ENCODE results near the gene CSGALNACT2.

The CSGALNACT2 gene

DNA sequence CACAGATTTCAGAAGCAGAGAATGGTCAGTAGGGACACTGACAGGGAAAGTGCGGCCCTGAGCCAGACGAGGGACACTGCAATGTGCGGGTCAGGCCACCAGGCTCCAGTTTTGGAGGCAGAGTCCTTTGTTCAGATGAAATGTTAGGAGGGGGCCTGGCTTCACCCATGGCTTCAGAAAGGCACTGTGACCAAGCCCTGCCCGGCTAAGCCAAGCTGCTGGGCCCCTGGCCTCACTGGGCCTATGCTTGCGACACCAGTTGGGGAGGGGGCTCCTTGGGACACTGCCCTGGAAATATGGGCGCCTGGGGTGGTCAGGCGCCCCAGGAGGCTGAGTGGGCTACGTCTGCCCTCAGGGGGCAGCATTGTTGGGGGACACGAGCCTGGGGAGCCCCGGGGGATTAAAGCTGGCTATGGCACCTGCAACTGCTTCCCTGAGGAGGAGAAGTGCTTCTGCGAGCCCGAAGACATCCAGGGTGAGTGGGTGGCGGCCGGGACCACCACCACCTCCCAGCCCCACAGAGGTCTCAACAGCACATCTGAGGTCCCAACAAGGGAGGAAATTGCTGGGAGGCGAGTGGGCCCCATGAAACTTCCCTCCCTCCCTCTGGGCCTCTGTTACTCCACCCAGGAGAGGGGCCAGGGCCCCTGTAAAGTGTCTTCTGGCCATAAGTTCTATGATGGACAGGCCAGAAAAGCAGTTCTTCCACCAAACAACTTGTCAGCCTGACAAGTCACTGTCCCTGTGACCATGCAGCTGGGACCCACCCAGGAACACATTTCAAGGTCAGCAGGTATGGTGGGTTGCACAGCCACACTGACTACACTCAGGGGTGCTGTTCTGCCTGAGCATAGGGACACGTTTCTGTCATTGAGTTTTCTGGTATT lies 24.8 kb upstream of the CSGALNACT2 start:
- no peak for DNase-seq

DNA sequence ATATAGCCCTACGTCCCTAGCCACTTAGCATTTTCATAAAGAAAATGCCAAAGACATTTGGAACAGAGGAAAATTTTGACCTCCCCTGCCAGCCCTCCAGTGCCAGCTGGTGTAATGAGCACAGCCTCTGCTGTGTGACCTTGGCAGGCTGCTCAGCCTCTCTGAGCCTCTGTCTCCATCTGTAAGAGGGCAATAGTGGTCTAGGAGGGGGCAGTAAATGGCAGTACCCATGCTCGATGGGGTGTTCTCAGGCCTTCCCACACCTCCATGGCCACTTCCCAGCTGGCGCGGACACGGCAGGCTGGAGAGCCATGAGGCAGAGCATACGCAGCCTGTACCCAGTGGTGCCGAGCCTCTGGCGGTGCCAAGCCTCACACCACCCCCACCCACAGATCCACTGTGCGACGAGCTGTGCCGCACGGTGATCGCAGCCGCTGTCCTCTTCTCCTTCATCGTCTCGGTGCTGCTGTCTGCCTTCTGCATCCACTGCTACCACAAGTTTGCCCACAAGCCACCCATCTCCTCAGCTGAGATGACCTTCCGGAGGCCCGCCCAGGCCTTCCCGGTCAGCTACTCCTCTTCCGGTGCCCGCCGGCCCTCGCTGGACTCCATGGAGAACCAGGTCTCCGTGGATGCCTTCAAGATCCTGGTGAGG lies 24.0 kb upstream of the CSGALNACT2 start:
- DNase-seq: no peak

DNA sequence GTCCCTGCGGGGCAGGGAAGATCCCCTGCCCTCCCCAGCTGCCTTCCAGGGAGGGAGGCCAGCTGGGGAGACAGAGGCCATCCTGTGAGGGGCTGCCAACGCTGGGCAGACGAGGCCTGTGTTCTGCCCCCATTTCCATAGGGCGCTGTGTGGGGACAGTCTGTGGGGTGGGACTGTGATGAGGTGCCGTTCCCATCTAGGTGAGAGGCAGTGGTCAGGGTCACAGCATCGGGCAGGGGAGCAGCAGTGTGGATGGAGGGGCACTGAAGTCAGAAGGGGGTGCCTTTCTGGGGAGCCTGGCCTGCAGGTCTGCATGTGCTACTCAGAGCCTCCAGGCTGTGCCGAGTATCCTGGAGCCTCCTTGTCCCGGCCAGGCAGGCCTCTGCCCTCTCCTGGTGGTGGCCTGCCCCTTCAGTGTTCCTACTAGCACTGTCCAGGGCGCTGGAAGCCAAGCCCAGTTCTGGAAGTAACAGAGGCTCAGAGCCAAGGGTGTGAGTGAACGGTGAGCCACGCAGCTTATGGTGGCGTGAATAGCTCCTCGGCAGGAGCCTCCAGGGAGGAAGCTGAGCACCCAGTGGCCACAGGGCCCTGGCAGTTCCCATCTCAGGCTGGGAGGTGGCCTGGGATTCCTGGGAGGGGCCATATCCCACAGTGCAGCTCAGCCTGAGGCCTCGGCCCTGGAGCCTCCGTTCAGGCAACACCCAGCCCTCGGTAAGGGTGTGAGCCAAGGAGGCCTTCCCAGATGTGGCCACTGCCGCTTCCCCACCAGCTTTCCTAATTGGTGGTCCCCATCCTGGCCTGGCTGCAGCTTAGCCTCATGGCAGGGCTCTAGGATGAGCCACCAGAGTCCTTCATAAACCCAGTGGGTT lies 23.3 kb upstream of the CSGALNACT2 start:
- no peak for DNase-seq

DNA sequence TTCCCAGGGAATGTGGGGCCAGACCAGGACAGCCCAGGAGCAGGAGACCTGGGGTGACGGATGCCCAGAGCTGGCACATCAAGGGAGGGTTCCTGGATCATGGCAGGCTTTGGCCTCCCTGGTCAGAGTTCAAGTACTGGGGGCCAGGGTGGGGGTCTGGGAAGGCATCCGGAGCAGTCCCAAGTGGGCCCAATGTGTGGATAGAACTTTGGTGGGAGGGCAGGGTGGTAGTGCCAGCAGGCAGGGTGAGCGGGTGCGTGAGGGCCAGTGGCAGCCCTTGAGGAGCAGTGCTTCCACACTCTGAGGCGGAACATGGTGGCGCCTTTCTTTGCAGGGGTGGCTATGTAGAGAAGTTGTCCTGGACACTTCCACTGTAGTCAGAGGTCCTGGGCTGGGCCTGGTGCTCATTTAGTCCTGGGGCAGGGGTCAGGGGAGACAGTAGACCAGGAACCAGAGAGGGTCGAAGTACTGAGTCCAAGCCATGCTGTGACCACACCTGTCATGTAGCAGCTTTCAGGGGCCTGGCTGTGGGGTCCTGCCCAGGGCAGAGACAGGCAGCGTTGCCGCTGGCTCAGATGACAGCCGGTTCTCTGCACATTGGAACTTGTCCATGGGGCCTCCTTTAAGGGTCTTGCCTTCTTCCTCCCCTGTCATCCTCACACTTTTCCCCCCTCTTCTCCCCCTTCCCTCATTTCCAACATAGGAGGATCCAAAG lies 22.2 kb upstream of the CSGALNACT2 start:
- no peak for DNase-seq

DNA sequence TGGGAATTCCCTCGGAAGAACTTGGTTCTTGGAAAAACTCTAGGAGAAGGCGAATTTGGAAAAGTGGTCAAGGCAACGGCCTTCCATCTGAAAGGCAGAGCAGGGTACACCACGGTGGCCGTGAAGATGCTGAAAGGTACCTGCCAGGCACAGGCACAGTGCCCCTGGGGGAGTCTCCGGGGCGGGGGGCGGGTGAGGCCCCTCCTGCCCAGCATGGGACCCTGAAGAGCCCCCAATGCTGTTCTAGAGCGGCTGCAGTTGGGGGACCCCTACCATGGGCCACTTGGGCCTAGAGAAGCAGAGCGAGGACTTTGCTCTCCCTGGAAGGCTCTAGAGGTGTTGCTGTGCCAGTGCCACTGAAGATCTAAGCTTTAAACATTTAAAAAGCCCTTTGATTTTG lies 21.6 kb upstream of the CSGALNACT2 start:
- no peak for DNase-seq

DNA sequence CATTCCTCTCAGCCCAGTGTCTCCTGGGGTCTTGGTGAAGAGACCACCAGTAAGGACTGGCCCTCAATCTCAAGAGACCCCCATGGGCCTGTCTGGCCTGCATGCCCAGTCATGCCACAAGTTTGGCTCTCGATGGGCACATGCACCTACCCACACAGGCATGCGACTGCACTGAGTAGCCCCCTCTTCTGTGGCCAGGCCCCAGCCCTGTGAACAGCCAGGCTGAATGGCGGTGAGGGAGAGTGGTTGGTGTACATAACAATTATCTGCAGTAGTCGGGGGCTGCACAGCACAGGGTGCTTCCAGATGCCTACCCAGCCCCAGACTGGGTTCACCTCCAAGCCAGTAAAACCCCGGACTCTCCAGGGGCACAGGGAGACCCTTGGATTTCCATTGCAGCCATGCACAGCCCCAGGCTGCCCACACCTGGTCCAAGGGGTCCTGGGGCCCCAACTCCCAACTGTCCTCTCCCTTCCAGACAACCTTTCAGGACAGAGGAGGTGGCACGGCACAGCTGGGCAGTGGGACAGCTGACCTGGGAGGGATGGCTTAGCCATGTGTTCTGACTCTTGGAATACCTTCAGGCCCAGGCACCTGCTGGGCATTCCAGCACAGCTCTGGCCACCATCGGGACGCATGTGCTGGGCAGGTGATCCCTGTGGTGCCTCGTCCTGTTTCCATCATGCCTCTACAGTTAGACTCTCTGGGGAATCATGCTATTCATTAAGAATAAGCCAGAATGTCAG lies 21.0 kb upstream of the CSGALNACT2 start:
- DNase-seq: no peak

DNA sequence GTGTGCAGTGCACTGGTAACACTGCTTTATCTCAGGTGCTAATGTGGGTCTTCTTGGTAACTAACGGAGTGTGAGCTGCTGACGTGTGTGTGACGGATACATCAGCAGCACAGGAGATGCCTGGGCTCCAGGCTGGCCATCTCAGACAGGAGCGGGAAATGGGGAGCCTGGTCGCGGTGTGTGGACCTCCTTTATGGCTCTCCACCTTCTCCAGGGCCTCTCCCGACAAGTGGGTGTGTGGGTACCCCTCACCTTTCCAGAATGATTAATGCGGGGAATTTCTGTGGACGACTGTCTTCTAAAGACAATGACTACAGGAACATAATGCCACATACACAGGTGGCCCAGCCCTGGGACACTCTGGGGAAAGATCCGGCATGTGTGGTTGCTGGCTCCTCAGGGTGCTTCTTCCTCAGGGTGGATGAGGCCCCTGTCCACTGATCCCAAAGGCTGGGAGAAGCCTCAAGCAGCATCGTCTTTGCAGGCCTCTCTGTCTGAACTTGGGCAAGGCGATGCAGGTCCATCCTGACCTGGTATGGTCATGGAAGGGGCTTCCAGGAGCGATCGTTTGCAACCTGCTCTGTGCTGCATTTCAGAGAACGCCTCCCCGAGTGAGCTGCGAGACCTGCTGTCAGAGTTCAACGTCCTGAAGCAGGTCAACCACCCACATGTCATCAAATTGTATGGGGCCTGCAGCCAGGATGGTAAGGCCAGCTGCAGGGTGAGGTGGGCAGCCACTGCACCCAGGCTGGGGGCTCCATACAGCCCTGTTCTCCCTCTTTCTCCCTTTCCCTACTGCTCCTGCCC lies 20.3 kb upstream of the CSGALNACT2 start:
- no peak for DNase-seq

DNA sequence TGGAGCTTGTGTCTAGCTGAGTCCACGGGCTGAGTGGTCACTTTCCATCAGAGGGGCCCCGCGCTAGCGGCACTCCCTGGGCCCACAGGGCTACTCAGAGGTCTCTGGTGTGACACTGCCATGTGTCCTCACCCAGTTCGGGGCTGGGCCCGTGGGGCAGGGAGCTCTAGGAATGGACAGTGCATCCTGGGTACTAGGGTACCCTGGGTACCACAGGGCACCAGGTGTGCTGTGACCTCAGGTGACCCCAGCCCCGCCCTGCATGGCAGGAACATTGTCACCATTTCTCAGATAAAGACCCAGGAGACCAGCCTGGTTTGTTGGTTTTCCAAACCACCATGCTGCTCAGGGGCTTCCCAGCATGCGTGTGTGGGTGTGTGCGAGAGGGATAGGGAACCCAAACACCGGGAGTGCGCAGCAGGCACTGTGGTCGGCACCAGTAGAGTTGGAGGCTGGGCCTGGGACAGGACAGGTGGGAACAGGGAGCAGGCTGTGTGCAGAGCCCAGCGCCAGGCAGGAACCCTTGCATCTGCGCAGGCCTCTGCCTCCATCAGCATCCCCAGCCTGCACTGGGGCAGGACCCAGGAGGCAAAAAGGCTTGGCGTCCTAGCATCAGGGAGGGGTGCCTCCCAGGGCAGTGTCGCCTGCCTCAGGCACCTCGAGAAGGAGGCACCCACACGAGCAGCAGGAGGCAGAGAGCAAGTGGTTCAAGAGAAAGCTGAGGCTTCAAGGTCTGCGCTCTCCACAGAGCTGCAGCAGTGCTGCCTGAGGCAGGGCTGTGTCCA lies 19.4 kb upstream of the CSGALNACT2 start:
- no peak for DNase-seq

DNA sequence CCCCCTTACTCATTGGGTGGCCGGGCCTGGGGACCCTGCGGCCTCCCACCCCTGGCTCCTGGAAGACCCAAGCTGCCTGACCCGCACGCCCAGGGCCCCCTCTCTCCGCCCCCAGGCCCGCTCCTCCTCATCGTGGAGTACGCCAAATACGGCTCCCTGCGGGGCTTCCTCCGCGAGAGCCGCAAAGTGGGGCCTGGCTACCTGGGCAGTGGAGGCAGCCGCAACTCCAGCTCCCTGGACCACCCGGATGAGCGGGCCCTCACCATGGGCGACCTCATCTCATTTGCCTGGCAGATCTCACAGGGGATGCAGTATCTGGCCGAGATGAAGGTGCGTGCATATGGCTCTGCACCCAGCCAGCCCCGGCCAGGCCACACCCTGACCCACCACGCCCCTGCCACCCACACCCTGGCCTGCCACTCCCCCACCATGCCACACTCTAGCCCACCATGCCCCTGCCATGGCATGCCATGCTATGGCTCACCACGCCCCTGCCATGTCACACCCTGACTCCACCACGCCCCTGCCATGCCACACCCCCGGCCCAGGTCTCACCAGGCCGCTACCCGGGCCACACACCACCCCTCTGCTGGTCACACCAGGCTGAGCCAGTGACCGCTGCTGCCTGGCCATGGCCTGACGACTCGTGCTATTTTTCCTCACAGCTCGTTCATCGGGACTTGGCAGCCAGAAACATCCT lies 18.7 kb upstream of the CSGALNACT2 start:
- DNase-seq: no peak

DNA sequence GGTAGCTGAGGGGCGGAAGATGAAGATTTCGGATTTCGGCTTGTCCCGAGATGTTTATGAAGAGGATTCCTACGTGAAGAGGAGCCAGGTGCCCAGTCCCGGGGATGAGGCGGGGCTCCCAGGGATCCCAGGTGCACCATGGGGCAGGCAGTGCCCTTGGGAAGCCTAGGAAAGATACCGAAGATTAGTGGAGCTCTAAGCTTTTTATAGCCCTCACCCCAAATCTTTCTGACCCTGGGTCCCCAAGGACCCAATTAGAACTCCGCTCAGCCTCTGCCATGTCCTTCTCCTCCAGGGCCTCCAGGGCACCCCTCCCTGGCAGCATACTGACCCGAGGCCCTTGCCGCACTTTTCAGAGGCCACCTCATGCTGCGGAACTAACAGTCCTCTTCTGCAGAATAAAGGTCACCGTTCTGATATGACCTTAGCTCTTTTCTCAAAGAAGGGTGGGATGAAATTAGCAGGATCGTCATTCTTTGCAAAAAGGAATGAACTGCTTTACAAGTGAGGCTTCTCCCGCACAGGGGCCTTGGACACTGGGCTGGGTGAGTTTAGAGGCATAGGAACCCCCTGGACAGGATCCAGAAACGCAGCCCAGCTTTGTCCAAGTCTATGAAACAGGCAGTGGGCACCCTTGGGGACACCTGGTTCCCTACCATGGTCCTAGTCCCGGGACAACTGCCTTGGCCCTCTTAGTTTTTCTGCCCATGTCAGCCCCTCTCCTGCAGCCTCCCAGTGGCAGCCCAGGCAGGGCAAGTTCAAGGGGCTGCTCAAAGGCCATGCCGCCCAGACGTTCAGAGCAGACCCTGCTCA lies 17.9 kb upstream of the CSGALNACT2 start:
- DNase-seq: no peak

DNA sequence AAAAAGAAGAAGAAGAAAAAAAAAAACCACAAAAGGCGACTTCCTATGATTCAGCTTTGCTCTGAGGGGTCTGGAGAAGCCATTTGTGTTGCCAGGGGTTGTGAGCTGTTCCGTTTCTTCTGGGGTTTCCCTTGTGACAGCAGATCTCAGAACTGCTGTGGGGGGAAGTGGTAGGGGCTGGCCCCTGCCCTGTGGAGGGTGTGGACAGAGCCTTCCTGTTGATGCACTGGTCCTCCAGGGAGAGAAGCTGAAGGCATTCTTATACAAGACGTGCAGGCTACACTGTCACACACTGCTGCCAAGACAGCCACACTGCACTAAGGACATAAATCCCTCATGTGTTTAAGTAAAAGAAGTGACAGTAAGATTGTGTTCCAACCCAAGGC lies 17.3 kb upstream of the CSGALNACT2 start:
- DNase-seq: no peak

DNA sequence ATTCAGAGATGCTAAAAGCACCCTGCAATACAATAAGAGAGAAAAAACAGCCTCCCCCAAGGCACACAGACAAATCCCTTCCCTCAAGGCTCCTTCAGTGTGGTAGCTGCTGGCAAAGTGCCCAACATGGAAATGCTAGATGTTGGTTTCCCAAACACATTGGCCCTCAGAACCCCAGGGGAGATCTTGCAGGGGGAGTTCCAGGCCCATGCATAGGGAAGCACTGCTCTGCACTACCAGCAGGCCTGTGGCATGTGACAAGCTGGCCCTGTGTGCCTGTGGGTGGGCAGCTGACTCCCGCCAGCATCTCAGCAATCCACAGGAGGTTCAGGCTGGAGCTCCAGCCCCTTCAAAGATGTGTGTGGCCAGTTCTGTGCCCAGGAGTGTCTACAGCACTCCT lies 16.8 kb upstream of the CSGALNACT2 start:
- no peak for DNase-seq

DNA sequence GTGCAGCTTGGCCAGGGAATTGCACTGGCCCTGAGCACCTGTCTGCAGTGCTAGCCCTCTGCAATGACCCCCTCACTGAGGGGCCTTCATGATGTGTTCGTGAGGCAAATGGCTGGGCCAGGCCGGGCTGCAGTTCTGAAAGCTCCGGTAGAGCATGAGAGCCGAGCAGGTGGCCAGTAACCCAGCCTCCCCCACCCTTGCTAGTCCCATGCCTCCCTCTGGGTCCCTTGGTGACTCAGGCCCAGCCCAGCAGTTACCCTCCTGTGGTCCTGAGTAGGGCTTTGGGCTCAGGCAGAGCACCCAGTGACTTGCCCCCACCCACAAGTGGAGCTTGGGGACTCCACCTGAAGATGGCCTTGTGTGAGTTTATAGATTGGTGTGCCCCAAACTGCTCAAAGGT lies 16.1 kb upstream of the CSGALNACT2 start:
- DNase-seq: no peak

DNA sequence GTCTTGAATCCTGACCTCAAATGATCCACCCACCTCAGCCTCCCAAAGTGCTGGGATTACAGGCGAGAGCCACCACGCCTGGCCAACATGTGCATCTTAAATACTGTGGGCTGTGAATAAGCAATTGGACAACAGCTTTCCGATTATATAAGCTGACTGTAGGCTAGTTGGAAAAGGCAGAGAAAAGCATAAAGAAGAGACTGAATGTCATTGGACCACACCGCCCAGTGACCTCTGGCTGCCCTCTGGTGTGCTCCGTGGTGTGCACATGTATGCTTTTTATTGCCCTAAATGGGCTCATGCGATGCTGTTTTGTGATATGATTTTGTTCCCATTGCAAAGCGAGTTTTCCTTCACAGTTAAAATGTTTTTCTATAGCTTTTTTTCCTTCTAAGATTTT lies 15.4 kb upstream of the CSGALNACT2 start:
- DNase-seq: no peak

DNA sequence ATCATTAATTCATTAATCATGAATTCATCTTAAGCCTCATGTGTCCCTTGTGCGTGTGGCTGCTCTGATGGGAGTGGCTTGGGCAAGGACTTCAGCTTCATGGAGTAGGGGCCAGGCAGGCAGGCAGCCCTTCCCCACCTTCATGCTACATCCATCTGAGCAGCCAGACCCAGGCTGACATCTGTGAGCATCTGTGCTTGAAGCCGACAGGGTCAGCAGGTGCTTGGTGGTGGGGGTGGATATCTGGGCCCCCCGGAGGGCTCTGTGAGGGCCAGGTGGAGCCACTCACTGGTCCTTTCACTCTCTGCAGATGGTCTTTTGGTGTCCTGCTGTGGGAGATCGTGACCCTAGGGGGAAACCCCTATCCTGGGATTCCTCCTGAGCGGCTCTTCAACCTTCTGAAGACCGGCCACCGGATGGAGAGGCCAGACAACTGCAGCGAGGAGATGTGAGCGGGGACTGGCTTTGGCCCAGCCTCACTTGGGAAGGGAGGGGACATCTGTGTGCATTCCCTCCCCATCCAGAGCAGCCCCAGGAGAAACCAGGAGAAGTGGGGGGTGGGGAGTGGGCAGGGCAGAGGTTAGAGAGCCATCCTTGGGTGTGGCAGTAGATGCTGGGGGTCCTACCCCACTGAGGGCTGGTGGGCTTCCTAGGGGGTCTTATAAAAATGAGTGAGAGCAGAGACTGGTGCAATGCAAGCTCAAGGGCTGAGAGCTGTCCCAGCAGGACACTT lies 14.7 kb upstream of the CSGALNACT2 start:
- no peak for DNase-seq

DNA sequence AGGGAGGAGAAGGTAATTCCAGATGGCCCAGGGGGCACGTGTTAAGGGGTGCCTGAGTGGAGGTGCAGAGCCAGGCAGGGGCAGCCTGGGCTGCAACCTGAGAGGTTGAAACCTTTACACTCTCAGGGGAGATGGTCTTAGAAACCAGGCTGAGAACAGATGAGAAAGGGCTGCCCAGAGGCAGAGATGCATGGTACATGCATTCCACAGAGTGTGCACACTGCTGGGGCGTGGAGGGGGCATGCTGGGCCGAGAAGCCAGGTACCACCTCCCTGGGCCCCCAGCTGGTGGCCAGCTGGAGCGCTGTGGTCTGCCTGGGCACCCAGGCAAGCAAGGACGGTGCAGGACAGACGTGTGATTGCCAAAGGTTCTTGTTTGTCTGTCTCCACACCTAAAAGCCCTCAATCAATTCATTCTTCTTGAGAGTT lies 14.1 kb upstream of the CSGALNACT2 start:
- DNase-seq: no peak

DNA sequence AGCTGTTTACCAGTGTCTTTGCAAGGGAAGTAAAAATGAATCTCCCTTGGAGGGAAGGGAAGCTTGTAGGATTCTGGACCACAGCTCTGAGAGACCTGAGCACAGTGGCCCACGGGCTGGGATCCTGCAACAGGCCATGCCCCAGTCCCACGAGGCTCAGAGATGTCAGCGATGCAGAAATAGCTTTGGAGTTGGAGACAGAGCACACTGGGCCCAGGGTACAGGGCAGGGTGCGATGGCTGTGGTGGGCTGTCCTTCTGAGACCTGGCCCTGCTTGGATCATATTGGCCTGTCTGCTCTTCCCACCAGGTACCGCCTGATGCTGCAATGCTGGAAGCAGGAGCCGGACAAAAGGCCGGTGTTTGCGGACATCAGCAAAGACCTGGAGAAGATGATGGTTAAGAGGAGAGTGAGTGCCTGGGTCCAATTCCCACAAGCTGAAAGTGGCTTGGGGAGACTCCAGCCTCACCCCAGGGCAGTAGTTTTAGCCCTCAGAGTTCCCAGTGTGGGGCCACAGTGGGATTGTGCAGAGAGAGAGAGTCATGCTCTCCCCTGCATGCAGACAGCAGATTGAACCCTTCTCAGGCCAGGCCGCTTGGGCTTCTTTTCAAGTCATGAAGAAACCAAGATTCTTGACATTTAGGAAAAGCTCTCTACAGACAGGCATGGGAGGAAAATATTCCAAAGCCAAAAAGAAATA lies 13.5 kb upstream of the CSGALNACT2 start:
- DNase-seq: no peak
